Right atrium auricular region (tissue), 2 donors: ENCODE results near the gene CREBZF. TPM values are rescaled to one million over a fixed set of nuclear protein-coding genes. Genes with fewer than 3 reads are reported as not detected.
"Not testable (repeated sequence)": the region's sequence is repeated elsewhere in the genome, so short reads cannot be mapped to it uniquely, and the experiment has no call there.

Experiments
- DNase-seq: peaks from one replicate; pipeline ENCODE4 v3.0.0-alpha.2; 2019; ENCODE audit warnings: low spot score
- H3K27ac ChIP-seq, 2 donors: fragments of 200-600 bp; sonication (generic); 1 replicate in 1 of 2; 2 replicates in 1 of 2; pipeline ENCODE4 v1.5.1; 2016 to 2019
- H3K27me3 ChIP-seq, 2 donors: fragments of 200-600 bp; sonication (generic); one replicate each; pipeline versions ENCODE4 v1.5.1 to v1.6.0; 2017 to 2019
- H3K36me3 ChIP-seq: fragments of 200-600 bp; sonication (generic); one replicate; pipeline ENCODE4 v1.5.1; 2016
- H3K4me1 ChIP-seq, 2 donors: fragments of 200-600 bp; sonication (generic); one replicate each; pipeline versions ENCODE4 v1.5.1 to v1.6.0; 2017 to 2019
- H3K4me3 ChIP-seq, 2 donors: fragments of 200-600 bp; sonication (generic); 1 replicate in 1 of 2; 2 replicates in 1 of 2; pipeline ENCODE4 v1.5.1; 2017 to 2019; ENCODE audit warnings: mild to moderate bottlenecking in 1 of 2, moderate library complexity in 1 of 2
- H3K9me3 ChIP-seq, 2 donors: fragments of 200-600 bp; sonication (generic); one replicate each; pipeline ENCODE4 v1.5.1; 2019
- CTCF ChIP-seq, 2 donors: fragments of 200-600 bp; sonication (generic); IDR thresholded peaks; one replicate each; pipeline ENCODE4 v1.5.1; 2019; ENCODE audit warnings: antibody characterized with exemption in 2 of 2
- total RNA-seq, 2 donors: library from RNA; depleted of rRNA; stranded (reverse); fragments of >200 nt; gene quantifications; one replicate each; pipeline ENCODE4 v1.1.0, GENCODE V29; 2016

The CREBZF gene
- total RNA-seq, 2 donors from 2014 or later, result 11.6 to 13.6 TPM

- Histone ChIP-seq H3K27ac (no peak overlapping the region), H3K4me1 (peaks cover 0 to 15% of the 10 kb centered on the region in 2 donors), H3K9me3 (no peaks in the 10 kb centered on the region), H3K36me3 (no peaks in the 10 kb centered on the region), H3K27me3 (no peaks in the 10 kb centered on the region), H3K4me3 (no peak overlapping the region)
- DNase-seq, result no peak
- TF ChIP-seq CTCF (IDR thresholded peaks at IDR 0.05), result no peak
Measured at GRCh38 chr11:85679576-85679975, 14.6 kb upstream of the CREBZF start.

GRCh38 chr11:85673393-85673792 is 8.5 kb upstream of the CREBZF start:
- H3K27me3 ChIP-seq, result no peaks in the 10 kb centered on the region
- H3K27ac ChIP-seq, result no peak overlapping the region
- H3K4me3 ChIP-seq, result no peak overlapping the region
- no peaks in the 10 kb centered on the region for H3K9me3 ChIP-seq
- H3K36me3 ChIP-seq, result no peaks in the 10 kb centered on the region
- TF ChIP-seq CTCF (IDR thresholded peaks at IDR 0.05), result no peak
- no peaks in the 10 kb centered on the region for H3K4me1 ChIP-seq
- DNase-seq, result no peak

DNA sequence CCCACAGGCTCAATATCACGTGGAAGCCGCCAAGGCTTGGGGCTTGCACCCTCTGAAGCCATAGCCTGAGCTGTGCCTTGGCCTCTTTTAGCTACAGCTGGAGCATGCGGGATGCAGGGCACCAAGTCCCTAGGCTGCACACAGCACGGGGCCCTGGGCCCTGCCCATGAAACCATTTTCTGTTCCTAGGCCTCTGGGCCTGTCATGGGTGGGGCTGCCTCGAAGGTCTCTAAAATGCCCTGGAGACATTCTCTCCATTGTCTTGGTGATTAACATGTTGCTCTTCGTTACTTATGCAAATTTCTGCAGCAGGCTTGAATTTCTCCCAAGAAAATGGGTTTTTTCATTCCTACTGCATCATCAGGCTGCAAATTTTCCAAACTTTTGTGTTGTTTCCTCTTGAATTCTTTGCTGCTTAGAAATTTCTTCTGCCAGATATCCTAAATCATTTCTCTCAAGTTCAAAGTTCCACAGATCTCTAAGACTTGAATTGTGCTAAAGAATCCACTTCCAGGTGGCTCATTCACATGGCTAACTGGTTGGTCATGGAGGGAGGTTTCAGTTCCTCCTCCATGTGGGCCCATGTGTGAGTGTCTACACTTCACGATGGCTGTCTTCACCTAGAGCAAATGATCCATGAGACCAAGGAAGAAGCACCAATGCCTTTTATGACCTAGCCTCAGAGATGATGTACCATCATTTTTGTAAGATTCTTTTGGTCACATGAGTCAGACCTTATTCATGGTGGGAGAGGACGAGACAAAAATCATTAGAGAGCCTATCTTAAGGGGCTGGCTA is 7.4 kb upstream of the CREBZF start:
- Histone ChIP-seq H3K36me3 (no peaks in the 10 kb centered on the region), H3K9me3 (no peaks in the 10 kb centered on the region), H3K27me3 (no peaks in the 10 kb centered on the region), H3K27ac (no peak overlapping the region), H3K4me3 (no peak overlapping the region), H3K4me1 (no peaks in the 10 kb centered on the region)
- no peak for TF ChIP-seq CTCF (IDR thresholded peaks at IDR 0.05)
- no peak for DNase-seq

DNA sequence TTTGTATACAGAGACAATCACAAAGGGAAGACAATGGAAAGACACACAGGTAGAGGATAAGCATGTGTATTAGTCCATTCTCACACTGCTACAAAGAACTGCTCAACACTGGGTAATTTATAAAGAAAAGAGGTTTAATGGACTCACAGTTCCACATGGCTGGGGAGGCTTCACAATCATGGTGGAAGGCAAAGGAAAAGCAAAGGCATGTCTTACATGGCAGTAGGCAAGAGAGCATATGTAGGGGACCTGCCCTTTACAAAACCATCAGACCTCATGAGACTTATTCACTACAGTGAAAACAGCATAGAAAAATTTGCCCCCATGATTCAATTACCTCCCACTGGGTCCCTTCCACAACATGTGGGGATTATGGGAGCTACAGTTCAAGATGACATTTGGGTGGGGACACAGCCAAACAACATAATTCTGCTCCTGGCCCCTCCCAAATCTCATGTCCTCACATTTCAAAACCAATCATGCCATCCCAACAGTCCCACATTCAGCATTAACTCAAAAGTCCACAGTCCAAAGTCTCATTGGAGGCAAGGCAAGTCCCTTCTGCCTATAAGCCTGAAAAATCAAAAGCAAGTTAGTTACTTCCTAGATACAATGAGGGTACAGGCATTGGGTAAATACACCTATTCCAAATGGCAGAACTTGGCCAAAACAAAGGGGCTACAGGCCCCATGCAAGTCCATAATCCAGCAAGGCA is 6.2 kb upstream of the CREBZF start:
- not testable (repeated sequence) for H3K36me3 ChIP-seq, H3K27me3 ChIP-seq, H3K9me3 ChIP-seq, H3K4me1 ChIP-seq, H3K4me3 ChIP-seq, H3K27ac ChIP-seq, DNase-seq

- no peak overlapping the region for H3K4me3 ChIP-seq
- H3K27me3 ChIP-seq, result no peaks in the 10 kb centered on the region
- DNase-seq, result no peak
- H3K4me1 ChIP-seq, result peaks cover 0 to 10% of the 10 kb centered on the region in 2 donors
- H3K9me3 ChIP-seq, result no peaks in the 10 kb centered on the region
- no peak overlapping the region for H3K27ac ChIP-seq
- H3K36me3 ChIP-seq, result no peaks in the 10 kb centered on the region
- no peak for TF ChIP-seq CTCF (IDR thresholded peaks at IDR 0.05)
Measured at GRCh38 chr11:85668157-85668556, 3.2 kb upstream of the CREBZF start.

DNA sequence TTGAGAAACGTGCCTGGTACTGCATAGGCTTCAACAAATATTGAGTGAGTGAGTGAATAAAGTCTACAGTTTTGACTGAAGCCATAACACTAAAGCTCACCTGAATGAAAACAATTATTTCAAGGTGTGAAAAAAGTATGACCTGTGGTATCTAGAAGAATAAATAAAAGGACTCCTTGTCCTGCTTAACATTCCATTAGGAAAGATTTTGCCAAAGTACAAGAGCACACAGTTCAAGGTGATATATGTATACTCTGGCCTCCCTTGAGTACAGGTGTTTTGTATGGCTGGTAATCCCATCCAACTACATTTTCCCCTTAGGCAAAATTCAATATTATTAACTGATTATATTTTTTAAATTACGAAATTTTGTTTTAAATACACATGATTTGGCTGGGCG is 1.8 kb upstream of the CREBZF start:
- Histone ChIP-seq H3K27me3 (no peaks in the 10 kb centered on the region), H3K4me3 (no peak overlapping the region), H3K27ac (no peak overlapping the region), H3K9me3 (no peaks in the 10 kb centered on the region), H3K36me3 (no peaks in the 10 kb centered on the region), H3K4me1 (peaks cover 0 to 25% of the 10 kb centered on the region in 2 donors)
- no peak for TF ChIP-seq CTCF (IDR thresholded peaks at IDR 0.05)
- DNase-seq, result no peak
